ENCODE results near the gene FRYL. TPM values are rescaled to one million over a fixed set of nuclear protein-coding genes. Genes with fewer than 3 reads are reported as not detected.
A peak's percentile ranks its signal among the peaks of the same experiment; 100 is the strongest.
"Not testable (repeated sequence)": the region's sequence is repeated elsewhere in the genome, so short reads cannot be mapped to it uniquely, and the experiment has no call there.

FRYL gene
- total RNA-seq, 2 donors from 2014 or later, result 104 to 120 TPM

DNA sequence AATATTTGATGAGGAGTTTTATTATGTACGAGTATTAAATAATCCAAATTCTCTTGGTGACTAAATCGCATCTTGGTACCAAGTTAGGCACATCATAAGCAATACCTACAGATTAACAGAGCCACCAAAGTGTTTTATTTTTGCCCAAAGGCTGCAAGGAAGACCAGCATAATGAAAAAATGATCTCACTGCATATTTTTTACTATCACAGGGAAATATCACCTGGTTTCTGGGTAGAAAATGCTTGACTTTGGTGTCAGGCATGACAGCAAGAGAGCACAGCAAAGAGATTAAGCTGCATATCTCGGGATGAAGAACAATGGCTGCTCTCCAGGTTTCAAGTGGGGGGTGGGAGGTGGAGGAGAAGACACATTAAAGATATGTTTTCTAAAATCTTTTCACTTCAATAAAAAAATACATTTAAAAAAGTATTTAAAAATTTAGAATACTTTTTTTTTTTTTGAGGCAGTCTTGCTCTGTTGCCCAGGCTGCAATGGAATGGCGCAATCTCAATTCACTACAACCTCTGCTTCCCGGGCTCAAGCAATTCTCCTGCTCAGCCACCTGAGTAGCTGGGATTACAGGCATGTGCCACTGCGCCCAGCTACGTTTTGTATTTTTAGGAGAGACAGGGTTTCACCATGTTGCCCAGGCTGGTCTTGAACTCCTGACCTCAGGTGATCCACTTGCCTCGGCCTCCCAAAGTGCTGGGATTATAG lies 86.1 kb downstream of the FRYL start:
- Mint-ChIP-seq H3K27me3 (no peaks in the 10 kb centered on the region), H3K4me3 (no peak overlapping the region), H3K36me3 (ENCODE audit: low read depth) (no peaks in the 10 kb centered on the region), H3K27ac (no peak overlapping the region), H3K4me1 (peaks cover 43% of the 10 kb centered on the region)
- ATAC-seq (no peak), DNase-seq (no peak)
- no peaks in the 10 kb centered on the region for H3K9me3 ChIP-seq (ENCODE audit: control insufficient read depth, low read length, poor library complexity, severe bottlenecking)

- Mint-ChIP-seq H3K4me1 (peaks cover 36% of the 10 kb centered on the region), H3K27me3 (no peaks in the 10 kb centered on the region), H3K27ac (no peak overlapping the region), H3K4me3 (no peak overlapping the region), H3K36me3 (ENCODE audit: low read depth) (no peaks in the 10 kb centered on the region)
- no peaks in the 10 kb centered on the region for H3K9me3 ChIP-seq (ENCODE audit: control insufficient read depth, low read length, poor library complexity, severe bottlenecking)
- DNase-seq, result no peak
- no peak for ATAC-seq
These were observed 87.2 kb downstream of the FRYL start for GRCh38 chr4:48692897-48693296.

DNA sequence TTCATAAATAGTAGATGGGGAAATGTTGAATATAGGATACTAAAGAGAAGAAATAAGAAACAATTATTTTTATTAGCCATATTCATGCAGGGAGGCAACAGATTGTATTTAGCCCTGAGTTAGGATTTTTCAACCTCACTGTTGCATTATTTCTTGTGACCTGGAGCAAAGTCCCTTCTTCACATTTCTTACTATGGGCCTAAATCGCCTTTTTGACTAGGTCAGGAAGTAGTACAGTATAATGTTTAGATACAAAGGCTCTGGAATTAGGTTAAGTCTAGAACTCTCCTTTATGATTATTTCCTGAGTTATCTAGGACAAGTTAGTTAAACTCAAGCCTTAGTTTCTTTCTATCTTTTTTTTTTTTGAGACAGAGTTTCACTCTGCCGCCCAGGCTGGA lies 88.0 kb downstream of the FRYL start:
- Mint-ChIP-seq H3K36me3 (ENCODE audit: low read depth) (no peaks in the 10 kb centered on the region), H3K4me3 (no peak overlapping the region), H3K27me3 (no peaks in the 10 kb centered on the region), H3K27ac (no peak overlapping the region), H3K4me1 (peaks cover 32% of the 10 kb centered on the region)
- ATAC-seq (no peak), DNase-seq (no peak)
- no peaks in the 10 kb centered on the region for H3K9me3 ChIP-seq (ENCODE audit: control insufficient read depth, low read length, poor library complexity, severe bottlenecking)

GRCh38 chr4:48688953-48689352 lies 91.1 kb downstream of the FRYL start:
- Mint-ChIP-seq H3K27me3 (no peaks in the 10 kb centered on the region), H3K27ac (no peak overlapping the region), H3K36me3 (ENCODE audit: low read depth) (no peaks in the 10 kb centered on the region), H3K4me3 (no peak overlapping the region), H3K4me1 (peaks cover 28% of the 10 kb centered on the region)
- ATAC-seq (no peak), DNase-seq (no peak)
- H3K9me3 ChIP-seq (ENCODE audit: control insufficient read depth, low read length, poor library complexity, severe bottlenecking), result no peaks in the 10 kb centered on the region

DNA sequence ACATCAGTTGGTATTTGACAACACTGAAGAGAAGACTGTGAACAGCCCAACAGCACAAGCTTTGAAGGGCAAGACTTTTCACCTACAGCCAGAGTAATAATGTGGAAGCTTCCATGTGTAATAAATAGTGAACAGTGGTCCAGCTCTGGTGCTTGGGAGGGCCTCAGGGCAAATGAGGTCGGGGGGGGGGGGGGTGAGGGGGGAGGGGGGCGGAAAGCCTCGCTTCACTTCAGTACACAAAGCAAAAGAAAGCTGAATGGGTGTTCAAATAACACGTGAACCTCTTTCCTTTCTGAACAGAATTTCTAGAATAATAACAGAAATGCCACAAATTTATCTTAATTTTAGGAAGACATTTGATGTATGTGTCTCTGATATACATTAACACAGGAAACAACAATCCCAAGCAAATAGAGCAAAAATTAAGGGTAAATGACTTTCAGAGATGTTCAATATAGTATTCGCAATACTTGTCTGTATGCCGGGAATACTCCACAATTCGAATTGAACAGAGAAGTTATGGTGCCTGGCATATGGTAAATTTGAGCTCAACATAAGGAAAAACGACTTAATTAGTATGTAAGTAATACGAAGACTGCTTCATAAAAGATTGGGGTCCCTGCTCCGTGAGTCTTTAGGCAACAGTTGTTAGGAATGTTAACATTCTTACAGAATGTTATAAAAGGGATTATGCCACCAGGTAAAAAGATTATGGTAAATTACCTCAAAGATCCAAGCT lies 92.6 kb downstream of the FRYL start:
- ATAC-seq (no peak), DNase-seq (no peak)
- Mint-ChIP-seq H3K4me1 (peaks cover 25% of the 10 kb centered on the region), H3K36me3 (ENCODE audit: low read depth) (peaks cover 2% of the 10 kb centered on the region), H3K27me3 (no peaks in the 10 kb centered on the region), H3K27ac (no peak overlapping the region), H3K4me3 (no peak overlapping the region)
- H3K9me3 ChIP-seq (ENCODE audit: control insufficient read depth, low read length, poor library complexity, severe bottlenecking), result no peaks in the 10 kb centered on the region

- no peaks in the 10 kb centered on the region for H3K9me3 ChIP-seq (ENCODE audit: control insufficient read depth, low read length, poor library complexity, severe bottlenecking)
- Mint-ChIP-seq H3K27ac (no peak overlapping the region), H3K4me1 (peaks cover 30% of the 10 kb centered on the region), H3K27me3 (no peaks in the 10 kb centered on the region), H3K36me3 (ENCODE audit: low read depth) (peaks cover 2% of the 10 kb centered on the region), H3K4me3 (no peak overlapping the region)
- ATAC-seq (no peak), DNase-seq (no peak)
These were observed 93.7 kb downstream of the FRYL start for GRCh38 chr4:48686369-48686768.

GRCh38 chr4:48683784-48684666 lies 96.1 kb downstream of the FRYL start:
- DNase-seq (no peak), ATAC-seq (peak; percentile 49)
- H3K9me3 ChIP-seq (ENCODE audit: control insufficient read depth, low read length, poor library complexity, severe bottlenecking), result no peaks in the 10 kb centered on the region
- H3K4me1 Mint-ChIP-seq, result peaks cover 34% of the 10 kb centered on the region
- H3K27me3 Mint-ChIP-seq, result no peaks in the 10 kb centered on the region
- peak overlapping the region; percentile 53 for H3K27ac Mint-ChIP-seq
- no peak overlapping the region for H3K4me3 Mint-ChIP-seq
- peaks cover 2% of the 10 kb centered on the region for H3K36me3 Mint-ChIP-seq (ENCODE audit: low read depth)

DNA sequence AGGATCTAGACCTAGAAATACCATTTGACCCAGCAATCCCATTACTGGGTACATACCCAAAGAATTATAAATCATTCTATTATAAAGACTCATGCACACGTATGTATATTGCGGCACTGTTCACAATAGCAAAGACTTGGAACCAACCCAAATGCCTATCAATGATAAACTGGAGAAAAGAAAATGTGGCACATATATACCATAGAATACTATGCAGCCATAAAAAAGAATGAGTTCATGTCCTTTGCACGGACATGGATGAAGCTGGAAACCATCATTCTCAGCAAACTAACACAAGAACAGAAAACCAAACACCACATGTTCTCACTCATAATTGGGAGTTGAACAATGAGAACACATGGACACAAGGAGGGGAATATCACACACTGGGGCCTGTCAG lies 97.2 kb downstream of the FRYL start:
- not testable (repeated sequence) for H3K27ac Mint-ChIP-seq; ATAC-seq; H3K27me3 Mint-ChIP-seq; DNase-seq; H3K4me3 Mint-ChIP-seq; H3K9me3 ChIP-seq (ENCODE audit: control insufficient read depth, low read length, poor library complexity, severe bottlenecking); H3K36me3 Mint-ChIP-seq (ENCODE audit: low read depth)
- peaks cover 34% of the 10 kb centered on the region for H3K4me1 Mint-ChIP-seq

GRCh38 chr4:48681856-48682255 lies 98.2 kb downstream of the FRYL start:
- Mint-ChIP-seq H3K4me3 (no peak overlapping the region), H3K4me1 (peaks cover 33% of the 10 kb centered on the region), H3K27me3 (no peaks in the 10 kb centered on the region), H3K36me3 (ENCODE audit: low read depth) (peaks cover 2% of the 10 kb centered on the region), H3K27ac (no peak overlapping the region)
- no peaks in the 10 kb centered on the region for H3K9me3 ChIP-seq (ENCODE audit: control insufficient read depth, low read length, poor library complexity, severe bottlenecking)
- DNase-seq, result no peak
- peak; percentile 77 for ATAC-seq

GRCh38 chr4:48680848-48681568 lies 99.1 kb downstream of the FRYL start:
- Mint-ChIP-seq H3K27me3 (no peaks in the 10 kb centered on the region), H3K4me1 (peaks cover 30% of the 10 kb centered on the region), H3K36me3 (ENCODE audit: low read depth) (peaks cover 2% of the 10 kb centered on the region), H3K4me3 (no peak overlapping the region), H3K27ac (no peak overlapping the region)
- H3K9me3 ChIP-seq (ENCODE audit: control insufficient read depth, low read length, poor library complexity, severe bottlenecking), result no peaks in the 10 kb centered on the region
- no peak for DNase-seq
- no peak for ATAC-seq

DNA sequence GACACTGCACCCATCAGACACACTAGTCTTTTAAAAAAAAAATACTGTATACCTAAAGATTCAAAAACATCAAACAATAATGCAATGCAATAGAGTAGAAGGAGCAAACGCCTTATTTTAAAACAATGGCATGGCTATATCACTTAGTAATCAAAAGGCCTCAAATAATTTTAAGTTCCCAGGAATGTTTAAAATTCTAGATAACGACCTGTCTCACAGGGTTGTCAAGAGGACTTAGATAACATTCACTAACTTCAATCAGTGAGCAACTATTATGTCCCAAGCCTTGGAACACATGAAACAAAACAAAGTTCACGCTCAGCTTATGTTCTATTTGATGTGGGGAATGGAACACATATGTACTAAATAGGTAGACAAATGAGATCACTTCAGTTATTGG lies 106.5 kb downstream of the FRYL start:
- Mint-ChIP-seq H3K27ac (no peak overlapping the region), H3K27me3 (no peaks in the 10 kb centered on the region), H3K4me3 (no peak overlapping the region), H3K36me3 (ENCODE audit: low read depth) (no peaks in the 10 kb centered on the region), H3K4me1 (peaks cover 23% of the 10 kb centered on the region)
- no peak for DNase-seq
- no peak for ATAC-seq
- H3K9me3 ChIP-seq (ENCODE audit: control insufficient read depth, low read length, poor library complexity, severe bottlenecking), result no peaks in the 10 kb centered on the region

DNA sequence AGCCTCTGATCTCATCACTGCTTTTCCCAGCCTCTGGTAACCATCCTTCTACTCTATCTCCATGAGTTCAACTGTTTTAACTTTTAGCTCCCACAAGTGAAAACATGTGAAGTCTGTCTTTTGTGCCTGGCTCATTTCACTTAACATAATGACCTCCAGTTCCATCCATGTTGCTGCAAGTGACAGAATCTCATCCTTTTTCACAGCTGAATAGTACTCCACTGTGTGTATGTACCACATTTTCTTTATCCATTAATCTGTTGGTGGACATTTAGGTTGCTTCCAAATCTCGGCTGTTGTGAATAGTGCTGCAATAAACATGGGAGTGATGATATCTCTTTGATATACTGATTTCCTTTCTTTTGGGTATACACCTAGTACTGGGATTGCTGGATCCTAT lies 109.5 kb downstream of the FRYL start:
- Mint-ChIP-seq H3K36me3 (ENCODE audit: low read depth) (no peaks in the 10 kb centered on the region), H3K27ac (no peak overlapping the region), H3K4me1 (peaks cover 27% of the 10 kb centered on the region), H3K4me3 (no peak overlapping the region), H3K27me3 (no peaks in the 10 kb centered on the region)
- ATAC-seq, result no peak
- no peaks in the 10 kb centered on the region for H3K9me3 ChIP-seq (ENCODE audit: control insufficient read depth, low read length, poor library complexity, severe bottlenecking)
- no peak for DNase-seq

DNA sequence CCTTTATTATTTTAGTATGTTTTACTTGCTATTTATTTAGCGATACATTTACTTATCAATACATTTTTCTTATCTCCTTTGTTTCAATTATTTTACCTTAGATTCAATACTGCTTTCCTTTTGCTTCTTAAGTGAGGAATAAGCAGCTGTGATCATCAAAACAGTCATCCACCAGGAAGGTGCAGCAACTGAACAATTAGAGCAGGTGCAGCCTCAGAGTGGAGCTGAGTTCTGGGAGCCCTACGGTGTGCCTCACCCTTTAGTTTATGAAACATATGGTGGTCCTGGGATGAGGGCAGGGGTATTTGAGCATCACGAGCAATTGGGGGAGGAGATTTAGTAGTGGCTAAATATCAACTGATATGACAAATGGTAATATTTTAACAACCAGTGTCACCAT lies 111.0 kb downstream of the FRYL start:
- DNase-seq (no peak), ATAC-seq (no peak)
- no peaks in the 10 kb centered on the region for H3K27me3 Mint-ChIP-seq
- H3K36me3 Mint-ChIP-seq (ENCODE audit: low read depth), result no peaks in the 10 kb centered on the region
- peaks cover 28% of the 10 kb centered on the region for H3K4me1 Mint-ChIP-seq
- H3K9me3 ChIP-seq (ENCODE audit: control insufficient read depth, low read length, poor library complexity, severe bottlenecking), result no peaks in the 10 kb centered on the region
- H3K4me3 Mint-ChIP-seq, result no peak overlapping the region
- no peak overlapping the region for H3K27ac Mint-ChIP-seq
